ENCODE data around the gene ZBTB16.

The ZBTB16 gene

DNA sequence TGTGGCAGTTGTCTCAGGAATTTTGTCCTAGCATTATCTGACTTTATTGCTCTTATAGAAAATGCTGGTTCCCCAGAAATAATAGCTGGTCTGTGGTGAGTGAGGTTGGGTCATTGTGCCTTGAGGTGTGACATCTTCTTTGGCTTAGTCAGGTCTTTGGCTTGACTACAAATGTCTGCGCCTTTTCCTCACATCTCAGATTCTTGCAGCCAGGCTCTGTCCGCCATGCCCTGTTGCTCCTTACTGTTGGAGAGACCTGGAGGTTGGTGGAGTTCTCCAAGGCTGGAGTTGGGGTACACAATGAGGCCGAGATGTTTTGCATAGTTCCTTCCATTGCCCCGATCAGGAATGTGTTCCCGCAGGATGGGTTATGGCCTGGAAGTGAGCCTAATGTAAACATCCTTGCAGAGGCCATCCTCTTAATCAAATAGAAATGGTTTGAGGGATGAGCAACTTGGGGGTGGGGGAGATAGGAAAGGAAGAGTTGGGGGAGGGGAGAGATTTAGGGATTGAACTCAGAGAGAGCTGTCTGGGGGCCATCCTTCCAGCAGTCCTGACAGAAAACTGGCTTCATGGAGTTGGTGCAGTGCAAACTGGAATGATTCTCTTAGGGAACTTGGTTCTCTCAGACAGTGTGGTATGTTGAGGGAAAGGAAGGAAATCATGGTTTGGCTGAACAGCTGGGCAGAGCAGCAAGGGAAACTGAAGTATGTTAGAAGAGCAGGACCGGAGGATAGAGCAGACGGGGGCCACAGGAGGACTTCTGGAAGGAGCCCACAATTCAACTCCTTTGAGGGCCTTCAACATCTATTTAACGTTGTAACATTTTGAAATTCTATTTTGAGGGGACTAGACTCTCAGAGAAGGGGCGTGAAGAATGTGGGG, 49.9 kb downstream of the ZBTB16 start:
- no peak for DNase-seq

DNA sequence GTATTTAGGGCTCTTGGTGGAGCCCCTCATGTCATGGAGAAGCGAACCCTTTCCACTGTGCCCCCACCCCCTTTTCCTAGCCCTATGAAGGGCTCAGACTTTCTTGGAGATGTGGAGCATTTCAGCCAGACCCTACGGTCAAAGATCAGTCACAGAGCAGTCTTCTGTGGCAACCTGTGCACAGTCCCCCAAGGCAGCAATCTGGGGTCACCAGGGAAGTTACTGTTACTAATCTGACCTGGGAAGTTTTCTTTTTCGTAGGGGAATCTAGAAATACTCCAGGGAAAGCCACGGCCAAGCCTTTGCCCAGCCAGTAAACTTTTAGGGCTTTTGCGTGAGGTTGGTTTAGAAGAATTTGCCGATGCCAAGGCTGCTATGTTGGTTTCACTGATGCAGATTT, 50.6 kb downstream of the ZBTB16 start:
- DNase-seq, result no peak

DNA sequence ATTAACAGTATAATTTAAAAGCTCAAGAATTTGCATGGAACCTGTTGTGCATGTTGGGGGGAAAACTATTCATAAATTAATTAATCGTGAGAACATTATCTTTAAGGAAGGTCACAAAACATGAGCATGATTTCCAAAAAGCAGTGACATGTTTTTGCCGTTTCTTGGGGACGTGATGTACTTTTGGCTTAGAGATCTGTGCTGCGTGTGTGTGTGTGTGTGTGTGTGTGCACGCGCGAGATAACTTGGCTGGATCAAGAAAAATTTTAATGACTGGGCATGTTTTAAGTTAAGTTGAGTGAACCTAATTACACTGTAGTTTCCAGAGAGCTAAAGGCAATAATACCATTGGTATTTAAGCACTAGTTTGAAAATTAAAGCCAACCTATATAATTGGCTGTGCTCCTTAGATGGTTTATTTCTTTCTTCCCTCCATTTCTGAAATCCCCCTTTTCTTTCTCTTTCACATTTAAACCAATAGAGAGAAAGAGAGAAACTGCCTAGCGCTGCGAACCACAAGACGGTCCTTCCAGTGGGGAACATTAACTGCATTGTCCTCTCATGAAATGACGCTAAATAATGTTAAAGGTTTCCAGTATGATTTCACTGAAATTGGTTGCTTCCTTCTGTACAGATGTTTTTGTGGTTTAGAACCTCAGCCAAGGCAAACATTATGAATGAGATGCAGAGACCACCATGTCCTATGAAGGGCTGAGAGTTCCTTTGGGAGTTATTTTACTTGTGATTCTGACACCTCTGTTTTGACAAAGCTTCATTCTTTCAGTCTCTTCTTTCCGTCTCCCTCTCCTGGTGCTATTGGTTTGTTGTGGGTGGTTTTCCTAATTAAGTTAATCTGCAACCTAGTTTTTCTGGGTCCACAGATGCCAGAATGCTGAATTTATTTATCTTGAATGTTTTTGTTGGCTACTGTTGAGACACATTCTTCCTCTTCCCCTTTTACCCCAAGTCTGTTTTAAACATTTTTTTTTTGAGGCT, 51.7 kb downstream of the ZBTB16 start:
- no peak for DNase-seq

DNA sequence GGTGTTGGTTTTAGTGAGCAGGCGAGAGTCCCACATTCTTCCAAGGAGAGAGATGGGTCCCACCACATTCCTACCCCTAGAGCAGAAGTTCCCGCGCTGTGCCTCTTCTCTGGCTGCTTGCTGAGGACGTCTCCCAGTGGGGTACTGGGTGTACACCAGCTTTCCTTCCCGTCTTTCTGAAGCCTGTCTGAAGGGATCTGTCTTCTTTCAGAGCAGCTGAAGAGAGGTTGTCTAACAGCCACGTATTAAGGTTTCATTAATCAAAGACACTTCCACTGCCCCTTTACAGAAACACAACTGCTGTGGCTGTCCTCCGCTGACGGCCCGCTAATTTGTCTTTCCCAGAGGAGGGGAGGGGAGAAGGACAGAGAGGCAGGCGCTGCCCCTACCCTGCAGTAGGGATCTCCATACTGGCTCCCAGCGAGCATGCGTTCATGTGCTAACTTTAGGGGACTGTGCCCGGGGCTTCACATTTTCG, 56.0 kb downstream of the ZBTB16 start:
- DNase-seq, result no peak

DNA sequence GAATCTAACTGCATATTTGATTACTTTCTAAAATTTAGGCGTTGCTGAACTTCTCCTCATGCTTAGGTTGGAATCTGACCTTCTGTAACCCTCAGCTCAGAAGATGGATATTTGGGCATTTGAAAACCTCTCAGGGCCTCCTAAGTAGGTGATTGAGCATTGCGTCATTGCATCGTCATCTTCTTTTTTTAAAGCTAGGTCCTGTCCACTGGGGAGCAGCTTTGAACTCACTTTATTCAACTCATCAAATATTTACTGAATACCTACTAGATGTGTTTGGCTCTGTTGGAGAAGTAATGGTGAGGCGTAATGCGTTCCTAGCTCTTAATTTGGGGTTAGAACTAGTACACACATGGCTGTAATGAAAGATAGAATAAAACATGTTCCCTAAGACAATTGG, 56.8 kb downstream of the ZBTB16 start:
- DNase-seq, result no peak

DNA sequence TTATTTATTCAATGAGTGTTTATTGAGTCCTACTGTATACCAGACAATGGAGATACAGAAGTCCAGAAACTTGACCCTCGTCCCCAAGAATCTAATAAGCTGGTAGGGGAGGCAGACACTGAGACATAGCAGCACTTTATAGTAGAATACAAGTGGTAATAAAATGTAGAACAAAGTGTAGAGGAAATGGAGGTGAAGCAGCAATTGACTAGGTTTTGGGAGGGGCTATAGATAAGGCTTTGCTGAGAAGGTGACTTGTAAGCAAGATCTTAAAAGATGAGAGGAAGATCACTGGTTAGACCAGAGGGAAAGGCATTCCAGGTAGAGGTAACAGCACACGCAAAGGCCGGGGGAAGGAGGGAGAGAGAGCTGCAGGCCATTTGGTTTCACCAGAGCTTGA, 57.3 kb downstream of the ZBTB16 start:
- no peak for DNase-seq

DNA sequence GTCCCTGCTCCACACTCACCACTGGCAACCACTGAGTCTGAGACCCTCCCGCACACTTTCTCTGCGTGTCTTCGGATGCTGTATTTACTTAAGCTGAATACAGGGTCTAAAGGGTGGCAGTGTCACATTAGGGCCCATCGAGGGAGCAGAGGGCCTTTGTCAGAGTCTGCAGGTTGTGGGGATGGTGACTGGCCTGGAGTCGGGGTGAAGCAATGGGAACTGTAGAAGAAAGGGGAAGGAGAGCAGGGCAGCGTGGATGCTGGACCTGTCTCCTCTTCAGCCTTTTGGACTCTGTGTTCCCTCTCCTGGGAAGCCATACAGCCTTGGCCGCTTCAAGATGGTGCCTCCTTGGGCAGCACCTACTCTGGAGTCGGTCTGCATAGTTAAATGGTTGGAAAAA, 61.1 kb downstream of the ZBTB16 start:
- no peak for DNase-seq

DNA sequence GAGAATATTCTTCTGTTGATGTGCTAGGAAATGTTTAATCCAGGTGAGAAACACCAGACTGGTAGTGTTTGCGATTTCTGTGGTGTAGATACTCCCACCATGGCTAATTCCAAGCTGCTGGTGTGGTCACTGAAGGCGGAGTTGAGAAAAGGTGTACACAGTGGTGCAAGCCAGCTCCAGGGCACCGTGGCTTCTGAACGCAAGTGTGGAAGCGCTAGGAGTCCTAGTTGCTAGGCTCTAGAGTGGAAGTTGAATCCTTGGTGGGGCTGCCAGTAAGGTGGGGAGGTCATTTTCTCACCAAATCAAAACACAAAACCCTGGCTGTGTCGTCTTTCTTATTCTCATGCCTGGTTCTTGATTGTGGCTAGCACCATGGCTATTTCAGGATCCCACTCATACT, 61.6 kb downstream of the ZBTB16 start:
- DNase-seq, result no peak

DNA sequence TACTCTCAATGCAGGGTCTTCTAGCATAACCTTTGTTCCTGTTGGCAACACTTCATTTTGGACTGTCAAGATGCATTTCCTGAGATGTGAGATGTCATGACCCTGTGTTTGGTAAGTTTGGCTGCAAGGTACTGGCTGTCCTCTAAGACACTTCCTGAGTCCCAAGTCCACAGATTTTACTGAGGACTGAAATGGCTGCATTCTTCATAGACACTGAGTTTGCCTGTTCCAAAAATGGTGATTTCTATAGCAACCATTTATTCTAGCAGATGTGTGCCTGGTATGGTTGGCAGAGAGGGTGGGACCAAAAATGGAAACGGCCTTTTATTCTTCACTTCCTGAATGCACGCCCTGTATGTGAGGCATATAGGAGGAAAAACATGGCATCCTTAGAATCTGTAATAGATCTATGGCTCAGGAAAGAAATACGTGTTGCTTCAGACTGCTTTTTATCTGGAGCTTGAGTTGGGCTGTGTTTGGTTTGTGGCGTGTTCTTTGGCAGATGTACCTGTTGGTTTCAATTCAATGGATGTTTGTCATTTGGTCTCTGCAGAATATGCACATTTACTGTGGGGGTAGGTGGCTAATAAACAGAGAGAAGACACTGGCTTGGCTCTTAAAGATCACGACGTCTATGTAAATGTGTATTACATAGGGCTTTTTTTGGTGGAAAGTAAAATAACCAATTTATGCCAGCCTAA, 62.4 kb downstream of the ZBTB16 start:
- no peak for DNase-seq

DNA sequence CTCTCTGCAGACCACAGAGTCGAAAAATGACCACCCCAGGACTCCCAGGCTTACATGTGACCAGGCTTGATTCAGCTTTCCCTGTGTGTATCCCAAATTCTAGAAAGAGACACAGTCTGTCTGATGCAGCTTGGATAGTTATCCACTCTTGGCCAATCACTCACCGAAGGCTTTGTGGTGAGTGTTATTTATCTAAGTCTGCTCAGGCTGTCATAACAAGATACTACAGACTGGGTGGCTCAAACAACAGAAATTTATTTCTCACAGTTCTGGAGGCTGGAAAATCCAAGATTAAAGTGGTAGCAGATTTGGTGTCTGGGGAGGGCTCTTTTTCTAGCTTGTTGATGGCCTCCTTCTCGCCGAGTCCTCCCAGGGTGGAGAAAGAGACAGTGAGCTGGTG, 63.2 kb downstream of the ZBTB16 start:
- no peak for DNase-seq

DNA sequence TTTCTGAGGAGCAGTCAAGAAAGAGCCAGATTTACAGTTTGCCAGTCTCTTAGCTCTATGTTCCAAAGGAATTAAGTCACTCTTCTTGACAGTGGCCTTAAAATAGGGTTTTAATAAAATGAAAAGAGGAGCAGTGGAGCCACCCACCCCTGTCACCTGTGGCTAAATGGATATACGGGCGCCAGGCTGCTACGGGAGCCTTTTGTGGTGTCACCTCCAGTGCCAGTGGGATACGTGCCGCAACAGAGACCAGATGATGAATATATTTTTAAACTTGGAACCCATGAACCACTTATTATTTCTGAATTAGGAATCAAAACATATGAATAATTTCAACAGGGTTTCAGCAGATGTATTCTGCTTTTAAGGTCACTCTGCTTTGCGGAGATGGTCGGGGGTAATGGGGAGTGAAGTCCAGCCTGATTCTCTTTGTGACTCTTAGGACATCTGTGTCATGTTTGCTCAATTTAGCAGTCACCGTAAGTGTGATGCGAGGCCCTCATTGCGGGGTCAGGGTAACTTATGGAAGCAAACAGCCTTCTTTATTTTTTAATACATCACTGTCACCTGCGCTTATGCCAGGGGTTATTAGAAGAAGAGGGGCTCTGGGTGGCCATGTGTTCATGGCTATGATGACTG, 64.3 kb downstream of the ZBTB16 start:
- DNase-seq, result no peak

DNA sequence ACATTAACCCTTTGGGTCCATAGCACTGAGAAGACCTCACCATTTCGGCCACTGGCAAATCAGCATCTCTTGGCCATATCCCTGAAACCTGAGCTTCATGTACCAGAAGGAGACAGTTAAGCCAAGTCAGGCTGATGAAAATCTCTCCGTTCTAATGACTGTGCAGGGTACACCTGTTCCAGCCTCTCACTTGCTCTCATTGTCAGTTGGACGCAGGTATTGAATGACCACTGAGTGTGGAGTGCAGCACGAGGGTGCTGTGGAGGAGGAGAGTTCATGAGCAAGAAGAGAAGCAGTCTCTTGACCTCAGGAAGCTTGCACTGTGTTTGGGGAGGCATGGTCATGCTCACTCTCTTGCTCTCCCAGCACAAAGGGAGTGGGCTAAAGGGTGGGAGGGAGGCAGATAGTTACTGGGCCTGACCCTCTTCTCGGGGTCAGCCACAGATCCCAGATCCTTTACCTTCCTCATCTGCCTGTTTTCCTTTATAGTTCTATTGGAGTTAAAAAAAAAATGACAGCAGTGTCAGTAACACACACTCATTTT, 65.2 kb downstream of the ZBTB16 start:
- DNase-seq, result no peak

DNA sequence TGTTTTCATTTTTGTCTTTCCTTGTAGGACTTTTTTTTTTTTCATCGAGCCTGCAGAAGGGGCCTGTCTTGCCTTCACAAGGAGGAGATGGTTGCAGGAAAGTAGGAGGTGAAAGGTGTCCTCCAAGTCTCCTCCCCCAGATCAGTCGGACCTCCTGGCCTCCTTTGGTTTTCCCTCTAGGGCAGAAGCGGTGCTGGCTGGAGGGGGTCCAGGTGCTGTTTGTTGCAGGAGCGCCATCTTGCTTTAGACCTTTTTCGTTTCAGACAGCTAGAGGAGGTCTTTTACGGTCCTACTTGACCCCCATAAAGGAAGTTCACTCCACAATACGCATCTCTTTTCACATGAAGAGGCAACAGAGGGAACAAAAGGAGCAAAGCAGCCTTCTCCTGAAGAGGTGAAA, 66.0 kb downstream of the ZBTB16 start:
- DNase-seq, result no peak

DNA sequence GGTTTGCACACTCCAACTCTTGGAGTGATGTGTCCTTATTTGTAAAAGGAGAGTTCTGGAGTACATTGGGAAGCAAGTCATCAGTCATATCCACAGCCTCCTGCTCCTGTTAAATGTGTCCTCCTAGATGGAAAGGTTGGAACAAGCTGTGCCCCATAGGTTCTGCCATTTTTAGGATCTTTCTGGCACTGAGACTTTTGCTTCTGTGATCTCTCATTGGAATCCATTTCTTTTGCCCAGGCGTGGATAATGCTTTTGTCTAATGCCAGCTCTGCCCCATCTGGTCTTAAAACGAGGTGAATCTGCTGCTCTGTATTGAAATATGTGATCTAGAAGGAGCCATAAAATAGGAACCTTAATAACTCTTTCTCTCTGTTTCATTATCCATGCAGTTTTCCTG, 66.4 kb downstream of the ZBTB16 start:
- DNase-seq, result no peak

DNA sequence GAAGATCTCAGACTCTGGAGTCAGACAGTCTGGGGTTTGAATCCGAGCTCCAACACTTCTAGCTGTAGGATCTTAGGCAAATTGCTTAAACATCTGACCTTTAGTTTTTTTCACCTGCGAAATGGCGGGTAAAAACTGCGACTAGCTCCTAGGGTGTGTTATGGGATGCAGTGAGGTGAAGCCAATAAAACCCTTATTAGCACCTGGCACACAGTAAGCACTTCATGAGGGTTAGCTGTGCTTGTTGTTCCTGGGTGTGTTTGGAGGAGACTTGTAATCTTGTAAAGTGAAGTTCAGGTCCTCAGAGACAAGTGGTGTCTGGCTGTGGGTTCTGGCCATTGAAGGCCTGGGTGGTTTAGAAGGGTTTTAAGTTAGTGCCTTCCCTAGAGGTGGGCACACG, 68.9 kb downstream of the ZBTB16 start:
- DNase-seq, result no peak

DNA sequence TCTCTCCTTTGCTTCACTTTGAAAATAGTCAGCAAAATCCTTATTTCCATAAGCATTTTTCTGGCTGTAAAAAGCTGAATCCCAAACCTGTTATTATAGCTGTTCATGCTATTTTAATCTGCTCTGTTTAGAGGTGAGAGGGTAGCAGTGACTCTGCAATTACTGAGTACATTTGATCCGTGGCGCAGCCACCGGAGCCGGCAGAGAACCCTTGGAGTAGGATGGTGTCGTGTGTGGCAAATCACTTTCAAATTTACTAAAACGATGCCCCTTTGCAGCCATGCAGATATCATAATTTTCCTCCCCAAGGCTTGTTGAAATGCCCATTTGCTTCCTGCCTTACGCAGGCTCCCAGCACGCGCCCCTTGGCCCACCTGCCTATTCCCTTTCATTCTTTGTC, 69.6 kb downstream of the ZBTB16 start:
- no peak for DNase-seq

DNA sequence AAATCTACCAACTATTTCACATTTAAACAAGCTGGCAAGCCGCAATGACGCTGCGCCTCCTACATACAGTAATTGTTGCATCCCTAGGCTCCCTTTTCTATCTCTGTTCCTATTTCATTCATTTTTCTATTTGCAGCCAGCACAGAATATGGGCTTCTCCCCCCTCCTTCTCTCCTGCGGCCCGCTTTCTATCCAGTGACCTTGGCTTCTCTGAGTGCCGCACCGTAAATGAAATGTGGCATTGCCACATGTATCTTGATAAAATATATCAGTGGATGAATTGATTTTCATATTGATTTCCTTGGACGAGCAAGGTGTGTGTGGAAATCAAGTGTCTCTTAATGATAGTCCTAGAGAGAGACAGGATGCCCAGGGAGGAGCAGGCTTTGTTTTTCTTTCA, 70.2 kb downstream of the ZBTB16 start:
- no peak for DNase-seq

DNA sequence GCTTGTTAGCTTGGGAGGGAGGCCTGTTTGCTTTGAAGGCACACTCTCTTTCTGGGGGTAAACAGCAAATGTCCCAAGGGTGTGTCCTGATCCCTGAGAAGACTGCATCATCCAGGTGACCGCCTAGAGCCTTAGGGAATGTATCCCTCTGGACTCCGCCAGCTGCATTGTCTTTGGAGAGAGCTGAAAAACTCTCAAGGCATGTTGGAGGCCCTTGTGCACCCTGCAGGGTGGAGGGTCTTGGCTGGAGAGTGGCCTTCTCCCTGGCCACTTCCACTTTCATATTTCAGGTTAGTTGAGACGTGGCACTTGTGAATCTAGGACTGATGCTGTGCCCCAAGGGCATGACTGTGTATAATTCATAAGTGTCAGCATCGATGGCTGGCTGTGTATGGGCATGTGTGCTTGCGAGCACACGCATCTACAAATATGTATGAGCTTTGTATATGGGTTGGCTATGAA, 70.6 kb downstream of the ZBTB16 start:
- DNase-seq, result no peak

DNA sequence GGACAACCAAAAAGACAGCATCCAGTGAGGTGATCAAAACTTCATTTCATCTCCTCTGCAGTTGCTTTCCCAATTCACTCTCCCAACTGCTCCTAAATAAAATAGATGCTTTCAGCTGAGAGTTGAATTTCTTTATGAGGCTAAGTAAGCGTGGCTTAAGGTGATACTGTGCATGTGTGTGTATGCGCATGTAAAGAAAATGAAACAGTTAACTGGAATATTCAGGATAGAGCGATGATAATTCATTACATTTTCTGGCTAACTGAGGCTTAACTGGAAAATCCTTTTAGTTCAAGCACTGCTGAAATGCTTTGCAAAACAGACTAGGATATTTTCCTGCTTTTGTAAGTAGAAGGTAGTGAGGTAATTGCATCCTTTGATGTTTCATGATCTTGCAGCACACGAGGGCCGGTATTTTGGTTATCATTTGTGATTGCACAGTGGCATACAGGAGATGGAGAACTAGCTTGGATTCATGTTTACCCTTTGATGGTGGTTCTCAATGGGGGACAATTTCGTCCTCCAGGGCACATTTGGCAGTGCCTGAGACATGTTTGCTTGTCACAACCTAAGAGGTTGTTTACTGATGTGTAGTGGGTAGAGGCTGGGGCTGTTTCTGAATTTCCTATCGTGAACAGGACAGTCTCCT, 71.2 kb downstream of the ZBTB16 start:
- DNase-seq, result no peak

DNA sequence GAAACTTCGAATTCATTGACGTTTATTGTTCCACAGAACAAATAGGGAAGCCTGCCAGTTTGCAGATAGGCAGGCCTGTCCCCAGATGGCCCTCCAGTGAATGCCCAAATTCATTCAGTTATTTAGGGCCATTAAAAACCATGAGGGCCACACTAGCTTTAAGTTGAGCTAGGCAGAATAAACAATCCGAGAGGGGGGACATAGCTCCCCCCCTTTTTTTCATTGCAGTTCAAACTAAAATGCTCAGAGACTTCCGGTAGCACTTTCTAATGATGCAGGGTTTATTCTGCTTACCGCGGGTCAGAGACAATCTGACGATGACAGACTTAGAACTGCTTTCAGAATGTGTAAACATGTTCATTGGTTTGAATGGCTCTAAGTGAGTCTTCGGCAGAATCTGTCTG, 72.0 kb downstream of the ZBTB16 start:
- DNase-seq, result no peak

DNA sequence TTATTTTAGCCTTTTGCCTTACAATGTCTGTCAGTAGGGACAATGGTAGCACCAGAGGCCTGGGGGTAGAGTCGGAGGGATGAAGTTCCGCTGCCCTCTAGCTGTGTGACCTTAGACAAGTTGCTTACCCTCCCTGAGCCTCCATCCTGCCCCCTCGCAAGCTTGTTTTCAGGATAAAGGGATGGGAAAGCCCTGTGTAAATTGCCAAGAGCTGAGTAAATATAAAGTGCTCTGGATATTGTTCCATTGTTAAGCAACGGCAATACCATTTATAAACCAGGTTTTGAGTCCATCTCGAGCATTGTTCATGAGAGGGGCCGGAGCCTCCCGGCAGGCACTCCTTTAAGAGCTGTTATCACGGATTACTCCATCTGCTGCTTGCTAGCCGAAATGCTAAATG, 72.9 kb downstream of the ZBTB16 start:
- DNase-seq, result no peak

DNA sequence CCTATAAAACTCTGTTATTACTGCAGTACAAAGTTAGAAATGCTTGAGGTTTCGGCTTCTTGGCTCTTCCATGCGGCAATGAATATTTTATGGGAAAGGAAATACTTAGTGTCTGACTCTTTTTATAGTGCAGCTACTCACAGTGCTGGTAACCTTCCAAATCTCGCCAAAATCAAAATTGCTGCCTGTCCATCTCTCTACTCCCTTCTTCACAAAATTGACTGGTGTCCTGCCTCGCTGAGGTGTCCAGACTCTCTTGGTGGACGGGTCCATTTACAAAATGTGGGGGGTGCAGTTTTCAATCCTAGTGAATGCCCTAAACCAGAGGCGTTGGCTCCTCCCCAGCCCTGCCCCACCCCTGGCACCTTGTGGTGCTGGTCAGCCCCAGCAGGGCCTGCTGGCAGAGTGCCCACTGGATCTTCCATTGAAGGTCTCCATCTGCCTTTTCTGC, 73.5 kb downstream of the ZBTB16 start:
- no peak for DNase-seq

All from activated CD4-positive, CD25-positive, alpha-beta regulatory T cell (primary cell).